ENCODE results near the gene MYORG. TPM values are rescaled to one million over a fixed set of nuclear protein-coding genes. Genes with fewer than 3 reads are reported as not detected.

MYORG gene
- total RNA-seq, 1 experiment from 2014 or later, result 5.6 TPM

DNA sequence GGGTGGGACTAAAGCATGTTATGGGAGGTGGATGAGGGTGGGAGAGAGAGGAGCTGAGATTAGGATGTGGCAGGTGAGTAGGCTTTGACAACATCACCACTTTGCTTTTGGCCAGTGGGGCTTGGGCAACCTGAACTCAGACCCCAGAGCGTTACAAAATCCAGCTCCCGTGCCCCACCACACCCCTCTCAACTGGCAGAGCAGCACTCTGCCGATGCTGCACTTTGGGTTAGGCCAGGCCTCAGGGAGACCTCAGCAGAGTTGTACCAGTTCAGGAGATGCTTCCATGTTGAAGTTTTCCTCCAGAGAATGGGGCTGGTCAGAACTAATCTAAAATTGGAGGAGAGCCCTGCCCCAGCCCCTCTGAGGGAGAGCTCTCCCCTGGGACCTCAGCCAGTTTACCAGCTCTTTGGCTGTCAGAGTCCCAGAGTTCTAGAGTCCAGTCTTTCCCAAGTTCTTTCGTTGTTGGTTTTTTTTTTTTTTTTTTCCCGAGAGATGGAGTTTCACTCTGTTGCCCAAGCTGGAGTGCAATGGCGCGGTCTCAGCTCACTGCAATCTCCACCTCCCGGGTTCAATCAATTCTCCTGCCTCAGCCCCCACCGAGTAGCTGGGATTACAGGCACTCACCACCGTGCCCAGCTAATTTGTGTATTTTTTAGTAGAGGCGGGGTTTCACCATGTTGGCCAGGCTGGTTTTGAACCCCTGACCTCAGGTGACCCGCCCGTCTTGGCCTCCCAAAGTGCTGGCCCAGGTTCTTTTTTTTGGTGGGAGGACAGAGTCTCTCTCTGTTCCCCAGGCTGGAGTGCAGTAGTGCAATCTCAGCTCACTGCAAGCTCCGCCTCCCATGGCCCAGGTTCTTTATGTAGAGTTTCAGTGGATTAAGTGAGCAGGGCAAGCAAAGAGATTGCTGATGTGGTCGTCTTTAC, 29.6 kb downstream of the MYORG start:
- no peak overlapping the region for H2BK15ac ChIP-seq (ENCODE audit: low read depth, low read length)
- TF ChIP-seq, protein P1, sequence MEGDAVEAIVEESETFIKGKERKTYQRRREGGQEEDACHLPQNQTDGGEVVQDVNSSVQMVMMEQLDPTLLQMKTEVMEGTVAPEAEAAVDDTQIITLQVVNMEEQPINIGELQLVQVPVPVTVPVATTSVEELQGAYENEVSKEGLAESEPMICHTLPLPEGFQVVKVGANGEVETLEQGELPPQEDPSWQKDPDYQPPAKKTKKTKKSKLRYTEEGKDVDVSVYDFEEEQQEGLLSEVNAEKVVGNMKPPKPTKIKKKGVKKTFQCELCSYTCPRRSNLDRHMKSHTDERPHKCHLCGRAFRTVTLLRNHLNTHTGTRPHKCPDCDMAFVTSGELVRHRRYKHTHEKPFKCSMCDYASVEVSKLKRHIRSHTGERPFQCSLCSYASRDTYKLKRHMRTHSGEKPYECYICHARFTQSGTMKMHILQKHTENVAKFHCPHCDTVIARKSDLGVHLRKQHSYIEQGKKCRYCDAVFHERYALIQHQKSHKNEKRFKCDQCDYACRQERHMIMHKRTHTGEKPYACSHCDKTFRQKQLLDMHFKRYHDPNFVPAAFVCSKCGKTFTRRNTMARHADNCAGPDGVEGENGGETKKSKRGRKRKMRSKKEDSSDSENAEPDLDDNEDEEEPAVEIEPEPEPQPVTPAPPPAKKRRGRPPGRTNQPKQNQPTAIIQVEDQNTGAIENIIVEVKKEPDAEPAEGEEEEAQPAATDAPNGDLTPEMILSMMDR (conservative IDR thresholded peaks at IDR 0.05), result no peak
- no peak overlapping the region for H2BK5ac ChIP-seq (ENCODE audit: insufficient read length, low read length)
- DNase-seq, result no peak
- no peak overlapping the region for H2BK12ac ChIP-seq (ENCODE audit: insufficient read length, low read depth, low read length)
- H3K79me2 ChIP-seq (ENCODE audit: insufficient read depth, low read length), result no peaks in the 10 kb centered on the region
- H3K79me1 ChIP-seq (ENCODE audit: insufficient read depth, low read depth, low read length, poor library complexity, severe bottlenecking), result no peaks in the 10 kb centered on the region
- Mint-ChIP-seq H3K36me3 (ENCODE audit: insufficient read depth in 1 of 3, low read depth in 3 of 3) (peaks cover 0 to 19% (median 18%) of the 10 kb centered on the region in 3 experiments; a peak in 5 of 7 replicates), H3K27me3 (ENCODE audit: low read depth) (no peaks in the 10 kb centered on the region), H3K27ac (peak overlapping the region in 1 of 3 experiments; percentile 55; a peak in 1 of 7 replicates), H3K4me1 (peaks cover 15 to 20% of the 10 kb centered on the region in 2 experiments), H3K9me3 (no peaks in the 10 kb centered on the region), H3K4me3 (no peak overlapping the region)
- no CpG with 5 or more reads among the region's 15 CpGs for WGBS (ENCODE audit: extremely low coverage, insufficient read length, low lambda C conversion rate)
- no peak overlapping the region for H4K5ac ChIP-seq (ENCODE audit: insufficient read length, low read depth, low read length)
- no peak overlapping the region for H4K91ac ChIP-seq (ENCODE audit: insufficient read length, low read depth, low read length)
- no peaks in the 10 kb centered on the region for H3K23me2 ChIP-seq (ENCODE audit: insufficient read length, low read depth, low read length, poor library complexity, severe bottlenecking)
- H3K4me2 ChIP-seq (ENCODE audit: insufficient read depth, insufficient read length, low read length), result no peak overlapping the region
- H4K20me1 ChIP-seq (ENCODE audit: control insufficient read depth, insufficient read depth, insufficient read length), result no peaks in the 10 kb centered on the region
- no peak overlapping the region for H3K14ac ChIP-seq (ENCODE audit: insufficient read depth, low read length)
- no peak overlapping the region for H3T11ph ChIP-seq (ENCODE audit: low read length)
- no peaks in the 10 kb centered on the region for H3K9me3 ChIP-seq (ENCODE audit: control insufficient read depth, low read depth, low read length)
- H3K4me1 ChIP-seq (ENCODE audit: insufficient read depth, low read length), result no peaks in the 10 kb centered on the region
- no peak overlapping the region for H3K9ac ChIP-seq (ENCODE audit: extremely low read depth, insufficient read length, low read length)
- no peak overlapping the region for H3K4ac ChIP-seq (ENCODE audit: low read depth, low read length)
- no peaks in the 10 kb centered on the region; the same call in 1 of the 2 replicates for H3K27me3 ChIP-seq (ENCODE audit: insufficient read depth, low read length)
- no peak overlapping the region for H2BK120ac ChIP-seq (ENCODE audit: low read depth, low read length, poor library complexity, severe bottlenecking)
- H4K8ac ChIP-seq (replicated peaks; ENCODE audit: insufficient read length, low read depth, low read length), result no peak overlapping the region
- H3K27ac ChIP-seq (ENCODE audit: insufficient read length, low read depth, low read length), result no peak overlapping the region
- H2BK20ac ChIP-seq (ENCODE audit: low read depth, low read length, poor library complexity, severe bottlenecking), result no peak overlapping the region
- H2AK5ac ChIP-seq (ENCODE audit: insufficient read length, low read length), result no peak overlapping the region
- no peak overlapping the region for H2AFZ ChIP-seq (ENCODE audit: low read length)
- no peak overlapping the region for H3K23ac ChIP-seq (ENCODE audit: insufficient read length, low read depth, low read length)
- no peak overlapping the region for H3K56ac ChIP-seq (ENCODE audit: insufficient read length, low read depth, low read length)
- no peak overlapping the region for H3K18ac ChIP-seq (ENCODE audit: insufficient read length, low read depth, low read length)

Data from H9 (cell line).